ENCODE data around the gene FNDC3B.
A peak's percentile ranks its signal among the peaks of the same experiment; 100 is the strongest.

Gene FNDC3B

GRCh38 chr3:172044833-172045585 is 5.6 kb downstream of the FNDC3B start:
- FAIRE-seq (no peak), DNase-seq (ENCODE audit: insufficient read length) (no peak)
- TF ChIP-seq POLR2A (IDR thresholded peaks at IDR 0.05; ENCODE audit: low read depth, low read length): no peak
- TF ChIP-seq POLR2AphosphoS5 (IDR thresholded peaks at IDR 0.05; ENCODE audit: low read depth, low read length): no peak
- no peak for TF ChIP-seq TAF1 (IDR thresholded peaks at IDR 0.05; ENCODE audit: borderline replicate concordance, low read depth, low read length)

GRCh38 chr3:172046268-172046915 is 7.0 kb downstream of the FNDC3B start:
- TF ChIP-seq TAF1 (IDR thresholded peaks at IDR 0.05; ENCODE audit: borderline replicate concordance, low read depth, low read length) (no peak), POLR2A (IDR thresholded peaks at IDR 0.05; ENCODE audit: low read depth, low read length) (no peak), POLR2AphosphoS5 (IDR thresholded peaks at IDR 0.05; ENCODE audit: low read depth, low read length) (no peak)
- no peak for DNase-seq (ENCODE audit: insufficient read length)
- FAIRE-seq: no peak

GRCh38 chr3:172047567-172048115 is 8.3 kb downstream of the FNDC3B start:
- no peak for DNase-seq (ENCODE audit: insufficient read length)
- peak; percentile 24 for FAIRE-seq
- TF ChIP-seq TAF1 (IDR thresholded peaks at IDR 0.05; ENCODE audit: borderline replicate concordance, low read depth, low read length) (no peak), POLR2A (IDR thresholded peaks at IDR 0.05; ENCODE audit: low read depth, low read length) (no peak), POLR2AphosphoS5 (IDR thresholded peaks at IDR 0.05; ENCODE audit: low read depth, low read length) (no peak)

GRCh38 chr3:172048599-172048998 is 9.2 kb downstream of the FNDC3B start:
- FAIRE-seq: no peak
- TF ChIP-seq POLR2AphosphoS5 (IDR thresholded peaks at IDR 0.05; ENCODE audit: low read depth, low read length): no peak
- TF ChIP-seq TAF1 (IDR thresholded peaks at IDR 0.05; ENCODE audit: borderline replicate concordance, low read depth, low read length): no peak
- TF ChIP-seq POLR2A (IDR thresholded peaks at IDR 0.05; ENCODE audit: low read depth, low read length): no peak
- no peak for DNase-seq (ENCODE audit: insufficient read length)

GRCh38 chr3:172051310-172051956 is 12.1 kb downstream of the FNDC3B start:
- no peak for DNase-seq (ENCODE audit: insufficient read length)
- FAIRE-seq: no peak
- TF ChIP-seq POLR2AphosphoS5 (IDR thresholded peaks at IDR 0.05; ENCODE audit: low read depth, low read length): no peak

- DNase-seq (ENCODE audit: insufficient read length) (no peak), FAIRE-seq (no peak)
- no peak for TF ChIP-seq POLR2A (IDR thresholded peaks at IDR 0.05; ENCODE audit: low read depth, low read length)
- no peak for TF ChIP-seq POLR2AphosphoS5 (IDR thresholded peaks at IDR 0.05; ENCODE audit: low read depth, low read length)
- no peak for TF ChIP-seq TAF1 (IDR thresholded peaks at IDR 0.05; ENCODE audit: borderline replicate concordance, low read depth, low read length)
These were observed 12.6 kb downstream of the FNDC3B start for GRCh38 chr3:172051957-172052354.

GRCh38 chr3:172052405-172052804 is 13.0 kb downstream of the FNDC3B start:
- DNase-seq (ENCODE audit: insufficient read length) (no peak), FAIRE-seq (no peak)
- TF ChIP-seq TAF1 (IDR thresholded peaks at IDR 0.05; ENCODE audit: borderline replicate concordance, low read depth, low read length) (no peak), POLR2A (IDR thresholded peaks at IDR 0.05; ENCODE audit: low read depth, low read length) (no peak), POLR2AphosphoS5 (IDR thresholded peaks at IDR 0.05; ENCODE audit: low read depth, low read length) (no peak)

- no peak for FAIRE-seq
- no peak for DNase-seq (ENCODE audit: insufficient read length)
- TF ChIP-seq POLR2A (IDR thresholded peaks at IDR 0.05; ENCODE audit: low read depth, low read length): no peak
- TF ChIP-seq POLR2AphosphoS5 (IDR thresholded peaks at IDR 0.05; ENCODE audit: low read depth, low read length): no peak
- TF ChIP-seq TAF1 (IDR thresholded peaks at IDR 0.05; ENCODE audit: borderline replicate concordance, low read depth, low read length): no peak
These were observed 14.9 kb downstream of the FNDC3B start for GRCh38 chr3:172054115-172054764.

GRCh38 chr3:172056416-172056815 is 17.0 kb downstream of the FNDC3B start:
- FAIRE-seq: no peak
- no peak for TF ChIP-seq POLR2A (IDR thresholded peaks at IDR 0.05; ENCODE audit: low read depth, low read length)
- no peak for TF ChIP-seq TAF1 (IDR thresholded peaks at IDR 0.05; ENCODE audit: borderline replicate concordance, low read depth, low read length)
- no peak for TF ChIP-seq POLR2AphosphoS5 (IDR thresholded peaks at IDR 0.05; ENCODE audit: low read depth, low read length)
- DNase-seq (ENCODE audit: insufficient read length): no peak

- DNase-seq (ENCODE audit: insufficient read length) (no peak), FAIRE-seq (peak; percentile 27)
- no peak for TF ChIP-seq POLR2A (IDR thresholded peaks at IDR 0.05; ENCODE audit: low read depth, low read length)
- TF ChIP-seq POLR2AphosphoS5 (IDR thresholded peaks at IDR 0.05; ENCODE audit: low read depth, low read length): no peak
- no peak for TF ChIP-seq TAF1 (IDR thresholded peaks at IDR 0.05; ENCODE audit: borderline replicate concordance, low read depth, low read length)
These were observed 17.7 kb downstream of the FNDC3B start for GRCh38 chr3:172057059-172057458.

GRCh38 chr3:172057624-172058327 is 18.4 kb downstream of the FNDC3B start:
- DNase-seq (ENCODE audit: insufficient read length): no peak
- FAIRE-seq: no peak
- TF ChIP-seq POLR2AphosphoS5 (IDR thresholded peaks at IDR 0.05; ENCODE audit: low read depth, low read length) (no peak), POLR2A (IDR thresholded peaks at IDR 0.05; ENCODE audit: low read depth, low read length) (no peak), TAF1 (IDR thresholded peaks at IDR 0.05; ENCODE audit: borderline replicate concordance, low read depth, low read length) (no peak)

Data from GM12892 (cell line).